ENCODE measurements around the gene TRIOBP.

DNA sequence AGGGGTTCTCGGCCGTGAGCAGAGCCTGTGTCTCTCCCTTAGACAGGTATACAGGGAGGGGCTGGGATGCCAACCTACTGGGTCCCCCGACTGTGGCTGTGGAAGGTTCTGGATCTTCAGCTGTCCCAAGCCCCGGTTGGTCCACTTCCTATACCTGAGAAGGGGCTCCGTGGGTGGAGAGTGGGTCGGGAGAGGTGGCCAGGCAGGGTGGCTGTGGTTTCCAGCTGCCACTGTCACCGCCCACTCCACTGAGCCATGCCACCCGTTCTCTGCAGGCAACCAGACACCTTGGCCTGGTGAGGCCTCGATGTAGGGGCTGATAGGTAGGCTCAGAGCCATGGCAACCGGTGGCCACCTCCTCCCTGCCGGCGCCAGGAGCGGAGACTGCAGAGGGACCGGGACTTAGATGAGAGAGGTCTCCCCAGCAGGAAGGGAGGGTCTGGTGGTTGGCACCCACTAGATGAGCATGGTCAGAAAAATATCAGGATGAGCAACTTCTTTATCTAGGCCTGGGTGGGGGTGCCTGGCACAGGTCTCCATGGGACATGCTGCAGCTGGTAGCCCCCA is 53.8 kb downstream of the TRIOBP start:
- TF ChIP-seq, protein P1, sequence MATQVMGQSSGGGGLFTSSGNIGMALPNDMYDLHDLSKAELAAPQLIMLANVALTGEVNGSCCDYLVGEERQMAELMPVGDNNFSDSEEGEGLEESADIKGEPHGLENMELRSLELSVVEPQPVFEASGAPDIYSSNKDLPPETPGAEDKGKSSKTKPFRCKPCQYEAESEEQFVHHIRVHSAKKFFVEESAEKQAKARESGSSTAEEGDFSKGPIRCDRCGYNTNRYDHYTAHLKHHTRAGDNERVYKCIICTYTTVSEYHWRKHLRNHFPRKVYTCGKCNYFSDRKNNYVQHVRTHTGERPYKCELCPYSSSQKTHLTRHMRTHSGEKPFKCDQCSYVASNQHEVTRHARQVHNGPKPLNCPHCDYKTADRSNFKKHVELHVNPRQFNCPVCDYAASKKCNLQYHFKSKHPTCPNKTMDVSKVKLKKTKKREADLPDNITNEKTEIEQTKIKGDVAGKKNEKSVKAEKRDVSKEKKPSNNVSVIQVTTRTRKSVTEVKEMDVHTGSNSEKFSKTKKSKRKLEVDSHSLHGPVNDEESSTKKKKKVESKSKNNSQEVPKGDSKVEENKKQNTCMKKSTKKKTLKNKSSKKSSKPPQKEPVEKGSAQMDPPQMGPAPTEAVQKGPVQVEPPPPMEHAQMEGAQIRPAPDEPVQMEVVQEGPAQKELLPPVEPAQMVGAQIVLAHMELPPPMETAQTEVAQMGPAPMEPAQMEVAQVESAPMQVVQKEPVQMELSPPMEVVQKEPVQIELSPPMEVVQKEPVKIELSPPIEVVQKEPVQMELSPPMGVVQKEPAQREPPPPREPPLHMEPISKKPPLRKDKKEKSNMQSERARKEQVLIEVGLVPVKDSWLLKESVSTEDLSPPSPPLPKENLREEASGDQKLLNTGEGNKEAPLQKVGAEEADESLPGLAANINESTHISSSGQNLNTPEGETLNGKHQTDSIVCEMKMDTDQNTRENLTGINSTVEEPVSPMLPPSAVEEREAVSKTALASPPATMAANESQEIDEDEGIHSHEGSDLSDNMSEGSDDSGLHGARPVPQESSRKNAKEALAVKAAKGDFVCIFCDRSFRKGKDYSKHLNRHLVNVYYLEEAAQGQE (IDR thresholded peaks at IDR 0.05; ENCODE audit: insufficient read depth in 1 of 2, low read depth in 2 of 2, low read length in 2 of 2), result no peak
- TF ChIP-seq POLR2AphosphoS5 (IDR thresholded peaks at IDR 0.05; ENCODE audit: low read depth, low read length) (no peak), TAF1 (IDR thresholded peaks at IDR 0.05; ENCODE audit: borderline replicate concordance, insufficient read depth, low read length) (no peak), SIN3A (IDR thresholded peaks at IDR 0.05; ENCODE audit: borderline replicate concordance, insufficient read depth, low read length) (no peak), FOXP2 (optimal IDR thresholded peaks at IDR 0.05; ENCODE audit: borderline replicate concordance, extremely low read depth, extremely low read length, insufficient read depth) (no peak)
